Spinal cord (tissue), 10 donors: ENCODE data around the gene CKAP2L. TPM values are rescaled to one million over a fixed set of nuclear protein-coding genes. Genes with fewer than 3 reads are reported as not detected.
A peak's percentile ranks its signal among the peaks of the same experiment; 100 is the strongest.

Experiments
- DNase-seq, 6 donors: peaks; one replicate each; pipeline versions ENCODE4 v3.0.0 to v3.0.0-alpha.2; 2013 to 2015; ENCODE audit warnings: low spot score in 6 of 6, low read depth in 4 of 6
- H3K27ac ChIP-seq: one replicate; pipeline ENCODE4 v1.5.1; 2013; ENCODE audit warnings: low read depth, low read length, control low read depth
- H3K27me3 ChIP-seq: one replicate; pipeline ENCODE4 v1.6.1; 2013; ENCODE audit warnings: low read length; ENCODE audit not compliant: control insufficient read depth, insufficient read depth
- H3K36me3 ChIP-seq: one replicate; pipeline ENCODE4 v1.6.1; 2013; ENCODE audit warnings: low read length; ENCODE audit not compliant: control insufficient read depth, insufficient read depth
- H3K4me1 ChIP-seq: one replicate; pipeline ENCODE4 v1.6.1; 2013; ENCODE audit warnings: low read length; ENCODE audit not compliant: control insufficient read depth, insufficient read depth
- H3K4me3 ChIP-seq: one replicate; pipeline ENCODE4 v1.5.1; 2013; ENCODE audit warnings: low read depth, low read length, control low read depth
- H3K9me3 ChIP-seq: one replicate; pipeline ENCODE4 v1.6.1; 2013; ENCODE audit warnings: low read length; ENCODE audit not compliant: control insufficient read depth, insufficient read depth
- WGBS: methylation state at CpG from one replicate; pipeline ENCODE4 v1.1.5; 2013; ENCODE audit warnings: missing lambda C conversion rate; ENCODE audit not compliant: insufficient coverage; 5-methylcytosine and 5-hydroxymethylcytosine counted together
- polyA plus RNA-seq, 2 donors: library from polyadenylated mRNA; unstranded; fragments of 120-200 nt; gene quantifications; one replicate each; pipeline ENCODE4 v1.2.1, GENCODE V29; 2013; ENCODE audit not compliant: insufficient read length in 2 of 2
- total RNA-seq, 2 donors: library from RNA; depleted of rRNA in 1 of 2; stranded (reverse); fragments of 120-200 nt in 1 of 2; fragments of >200 nt in 1 of 2; gene quantifications; one replicate each; pipeline versions ENCODE4 v1.2.3 to v1.2.4, GENCODE V29; 2013 to 2014
- donor health status: healthy.

Gene CKAP2L
- total and polyA plus RNA-seq, 4 donors, result 6.0 to 8.6 (median 7.4) TPM

GRCh38 chr2:112783187-112783714 is 18.8 kb upstream of the CKAP2L start:
- H3K4me3 ChIP-seq, result no peak overlapping the region
- H3K27me3 ChIP-seq, result no peaks in the 10 kb centered on the region
- H3K4me1 ChIP-seq, result no peaks in the 10 kb centered on the region
- 94% methylated on average over 2 of the region's 3 CpGs for WGBS
- H3K9me3 ChIP-seq, result no peaks in the 10 kb centered on the region
- H3K27ac ChIP-seq, result no peak overlapping the region
- DNase-seq, result no peak
- no peaks in the 10 kb centered on the region for H3K36me3 ChIP-seq

GRCh38 chr2:112782234-112782799 is 17.9 kb upstream of the CKAP2L start:
- no peaks in the 10 kb centered on the region for H3K27me3 ChIP-seq
- no peak overlapping the region for H3K27ac ChIP-seq
- no CpG with 5 or more reads among the region's 3 CpGs for WGBS
- no peaks in the 10 kb centered on the region for H3K9me3 ChIP-seq
- DNase-seq, result no peak
- H3K36me3 ChIP-seq, result no peaks in the 10 kb centered on the region
- H3K4me1 ChIP-seq, result no peaks in the 10 kb centered on the region
- no peak overlapping the region for H3K4me3 ChIP-seq

- no CpG with 5 or more reads among the region's 1 CpG for WGBS
- Histone ChIP-seq H3K27ac (no peak overlapping the region), H3K9me3 (no peaks in the 10 kb centered on the region), H3K4me3 (no peak overlapping the region), H3K4me1 (no peaks in the 10 kb centered on the region), H3K36me3 (no peaks in the 10 kb centered on the region), H3K27me3 (no peaks in the 10 kb centered on the region)
- DNase-seq, result no peak
These were observed 15.2 kb upstream of the CKAP2L start for GRCh38 chr2:112779598-112779997.

- H3K9me3 ChIP-seq, result no peaks in the 10 kb centered on the region
- no peaks in the 10 kb centered on the region for H3K27me3 ChIP-seq
- no peak overlapping the region for H3K4me3 ChIP-seq
- no peaks in the 10 kb centered on the region for H3K4me1 ChIP-seq
- peak in 1 of 6 donors; percentile 5 for DNase-seq
- H3K27ac ChIP-seq, result no peak overlapping the region
- no peaks in the 10 kb centered on the region for H3K36me3 ChIP-seq
These were observed 12.6 kb upstream of the CKAP2L start for GRCh38 chr2:112777036-112777435.

GRCh38 chr2:112776113-112776512 is 11.7 kb upstream of the CKAP2L start:
- Histone ChIP-seq H3K4me1 (no peaks in the 10 kb centered on the region), H3K4me3 (no peak overlapping the region), H3K27ac (no peak overlapping the region), H3K36me3 (no peaks in the 10 kb centered on the region), H3K9me3 (no peaks in the 10 kb centered on the region), H3K27me3 (no peaks in the 10 kb centered on the region)
- WGBS, result no CpG with 5 or more reads among the region's 3 CpGs
- no peak for DNase-seq

GRCh38 chr2:112774536-112775285 is 10.3 kb upstream of the CKAP2L start:
- Histone ChIP-seq H3K27ac (no peak overlapping the region), H3K27me3 (no peaks in the 10 kb centered on the region), H3K9me3 (no peaks in the 10 kb centered on the region), H3K4me3 (no peak overlapping the region), H3K4me1 (no peaks in the 10 kb centered on the region), H3K36me3 (no peaks in the 10 kb centered on the region)
- no peak for DNase-seq
- 95% methylated on average over 2 of the region's 3 CpGs for WGBS

- WGBS, result no CpG with 5 or more reads among the region's 2 CpGs
- no peaks in the 10 kb centered on the region for H3K27me3 ChIP-seq
- H3K4me3 ChIP-seq, result no peak overlapping the region
- DNase-seq, result no peak
- H3K4me1 ChIP-seq, result no peaks in the 10 kb centered on the region
- no peak overlapping the region for H3K27ac ChIP-seq
- H3K36me3 ChIP-seq, result no peaks in the 10 kb centered on the region
- H3K9me3 ChIP-seq, result no peaks in the 10 kb centered on the region
These were observed 9.1 kb upstream of the CKAP2L start for GRCh38 chr2:112773556-112773955.

- no peak for DNase-seq
- no peaks in the 10 kb centered on the region for H3K36me3 ChIP-seq
- H3K4me1 ChIP-seq, result no peaks in the 10 kb centered on the region
- H3K27ac ChIP-seq, result no peak overlapping the region
- no peaks in the 10 kb centered on the region for H3K9me3 ChIP-seq
- H3K4me3 ChIP-seq, result no peak overlapping the region
- H3K27me3 ChIP-seq, result no peaks in the 10 kb centered on the region
- 100% methylated on average over 1 of the region's 2 CpGs for WGBS
These were observed 8.6 kb upstream of the CKAP2L start for GRCh38 chr2:112772911-112773475.

- DNase-seq, result no peak
- Histone ChIP-seq H3K36me3 (no peaks in the 10 kb centered on the region), H3K27ac (no peak overlapping the region), H3K4me1 (no peaks in the 10 kb centered on the region), H3K27me3 (no peaks in the 10 kb centered on the region), H3K9me3 (no peaks in the 10 kb centered on the region), H3K4me3 (no peak overlapping the region)
- WGBS, result 50% methylated on average over 1 of the region's 4 CpGs
These were observed 7.9 kb upstream of the CKAP2L start for GRCh38 chr2:112772322-112772721.

- Histone ChIP-seq H3K4me3 (no peak overlapping the region), H3K36me3 (no peaks in the 10 kb centered on the region), H3K9me3 (no peaks in the 10 kb centered on the region), H3K4me1 (peaks cover 7% of the 10 kb centered on the region), H3K27ac (no peak overlapping the region), H3K27me3 (no peaks in the 10 kb centered on the region)
- no peak for DNase-seq
- WGBS, result 100% methylated on average over 1 of the region's 1 CpG
These were observed 4.0 kb upstream of the CKAP2L start for GRCh38 chr2:112768432-112768831.
